ENCODE results near the gene FLNA. TPM values are rescaled to one million over a fixed set of nuclear protein-coding genes. Genes with fewer than 3 reads are reported as not detected.

FLNA gene
- total RNA-seq, 1 donor from 2014 or later = 824 TPM

Other genes with a start within 250 kb of the FLNA start
- gene OPN1LW, start 230.4 kb downstream of the FLNA start, total RNA-seq = not detected in 2 replicates
- not detected in 2 replicates for gene OPN1MW, start 192.0 kb downstream of the FLNA start, total RNA-seq
- gene OPN1MW2, start 154.9 kb downstream of the FLNA start, total RNA-seq = not detected in 2 replicates
- gene OPN1MW3, start 117.1 kb downstream of the FLNA start, total RNA-seq = not detected in 2 replicates
- gene TEX28, start 79.5 kb downstream of the FLNA start, total RNA-seq = not detected in 2 replicates
- gene TKTL1, start 78.8 kb downstream of the FLNA start, total RNA-seq = not detected in 2 replicates
- gene EMD, start 4.7 kb upstream of the FLNA start, total RNA-seq = 91.7 and 92.8 TPM in 2 replicates
- gene RPL10, start 23.7 kb upstream of the FLNA start, total RNA-seq = 2,338 and 2,364 TPM in 2 replicates
- gene DNASE1L1, start 34.6 kb upstream of the FLNA start, total RNA-seq = 13.5 and 13.8 TPM in 2 replicates
- 65.5 and 66.0 TPM in 2 replicates for gene TAFAZZIN, start 36.9 kb upstream of the FLNA start, total RNA-seq
- 43.5 and 43.6 TPM in 2 replicates for gene ATP6AP1, start 54.0 kb upstream of the FLNA start, total RNA-seq
- gene GDI1, start 62.5 kb upstream of the FLNA start, total RNA-seq = 118 and 120 TPM in 2 replicates
- gene FAM50A, start 69.5 kb upstream of the FLNA start, total RNA-seq = 85.4 and 85.9 TPM in 2 replicates
- gene PLXNA3, start 83.6 kb upstream of the FLNA start, total RNA-seq = 48.3 and 55.9 TPM in 2 replicates
- 53.0 and 53.1 TPM in 2 replicates for gene LAGE3, start 104.6 kb upstream of the FLNA start, total RNA-seq
- 54.8 and 57.3 TPM in 2 replicates for gene UBL4A, start 112.0 kb upstream of the FLNA start, total RNA-seq
- gene SLC10A3, start 116.0 kb upstream of the FLNA start, total RNA-seq = 18.2 and 20.8 TPM in 2 replicates
- gene FAM3A, start 141.6 kb upstream of the FLNA start, total RNA-seq = 36.5 and 38.0 TPM in 2 replicates
- 72.5 and 75.0 TPM in 2 replicates for gene G6PD, start 172.2 kb upstream of the FLNA start, total RNA-seq
- 37.7 and 38.8 TPM in 2 replicates for gene IKBKG, start 173.0 kb upstream of the FLNA start, total RNA-seq
- gene CTAG1A, start 210.5 kb upstream of the FLNA start, total RNA-seq = not detected in 2 replicates
- not detected in 2 replicates for gene CTAG1B, start 244.6 kb upstream of the FLNA start, total RNA-seq

All from activated CD4-positive, alpha-beta T cell treated with anti-CD3 and anti-CD28 coated beads, Interleukin-2, amount 10 ng/mL, durations not matched to agents 24 days and 14 days (primary cell).